Myocyte (in vitro differentiated cells): ENCODE results near the gene CCDC137. TPM values are rescaled to one million over a fixed set of nuclear protein-coding genes. Genes with fewer than 3 reads are reported as not detected.
A peak's percentile ranks its signal among the peaks of the same experiment; 100 is the strongest.

Experiments used
- DNase-seq: peaks from one replicate; pipeline ENCODE4 v3.0.0-alpha.2; 2012; ENCODE audit warnings: low read depth
- total RNA-seq: library from RNA; depleted of rRNA; stranded (reverse); fragments of >200 nt; gene quantifications from 2 replicates; pipeline ENCODE4 v1.2.3, GENCODE V29; 2014

Gene CCDC137
- total RNA-seq, 1 donor from 2014 or later: 16.5 TPM

DNA sequence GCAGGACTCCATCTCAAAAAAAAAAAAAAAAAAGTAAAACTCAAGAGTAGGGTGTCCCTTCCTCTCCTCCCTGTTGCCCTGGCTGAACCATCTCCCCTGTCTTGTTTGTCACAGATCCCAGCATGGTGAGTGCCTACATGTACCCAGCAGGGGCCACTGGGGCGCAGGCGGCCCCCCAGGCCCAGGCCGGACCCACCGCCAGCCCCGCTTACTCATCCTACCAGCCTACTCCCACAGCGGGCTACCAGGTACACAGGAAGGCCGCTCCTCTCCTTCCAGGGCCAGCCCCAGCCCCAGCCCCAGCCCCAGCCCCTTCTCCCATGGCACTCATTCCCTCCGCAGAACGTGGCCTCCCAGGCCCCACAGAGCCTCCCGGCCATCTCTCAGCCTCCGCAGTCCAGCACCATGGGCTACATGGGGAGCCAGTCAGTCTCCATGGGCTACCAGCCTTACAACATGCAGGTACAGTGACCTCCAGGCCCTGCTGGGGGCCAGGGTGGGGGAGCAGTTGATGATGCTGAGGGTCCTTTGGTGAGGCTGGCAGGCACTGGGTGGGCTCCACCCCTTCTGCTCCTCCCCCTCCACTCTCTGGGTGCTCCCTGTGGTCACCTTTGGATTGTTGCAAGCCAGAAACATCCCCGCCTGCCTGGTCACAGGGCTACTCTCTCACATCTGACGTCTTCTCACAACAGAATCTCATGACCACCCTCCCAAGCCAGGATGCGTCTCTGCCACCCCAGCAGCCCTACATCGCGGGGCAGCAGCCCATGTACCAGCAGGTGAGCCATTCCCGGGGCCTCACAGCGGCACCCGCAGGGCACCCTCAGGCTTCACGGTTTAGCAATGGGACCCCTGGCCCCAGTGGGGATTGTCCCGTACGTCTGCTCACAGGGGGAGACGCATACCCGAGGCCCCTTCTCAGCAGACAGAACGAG, 34.1 kb downstream of the CCDC137 start:
- DNase-seq: no peak

DNA sequence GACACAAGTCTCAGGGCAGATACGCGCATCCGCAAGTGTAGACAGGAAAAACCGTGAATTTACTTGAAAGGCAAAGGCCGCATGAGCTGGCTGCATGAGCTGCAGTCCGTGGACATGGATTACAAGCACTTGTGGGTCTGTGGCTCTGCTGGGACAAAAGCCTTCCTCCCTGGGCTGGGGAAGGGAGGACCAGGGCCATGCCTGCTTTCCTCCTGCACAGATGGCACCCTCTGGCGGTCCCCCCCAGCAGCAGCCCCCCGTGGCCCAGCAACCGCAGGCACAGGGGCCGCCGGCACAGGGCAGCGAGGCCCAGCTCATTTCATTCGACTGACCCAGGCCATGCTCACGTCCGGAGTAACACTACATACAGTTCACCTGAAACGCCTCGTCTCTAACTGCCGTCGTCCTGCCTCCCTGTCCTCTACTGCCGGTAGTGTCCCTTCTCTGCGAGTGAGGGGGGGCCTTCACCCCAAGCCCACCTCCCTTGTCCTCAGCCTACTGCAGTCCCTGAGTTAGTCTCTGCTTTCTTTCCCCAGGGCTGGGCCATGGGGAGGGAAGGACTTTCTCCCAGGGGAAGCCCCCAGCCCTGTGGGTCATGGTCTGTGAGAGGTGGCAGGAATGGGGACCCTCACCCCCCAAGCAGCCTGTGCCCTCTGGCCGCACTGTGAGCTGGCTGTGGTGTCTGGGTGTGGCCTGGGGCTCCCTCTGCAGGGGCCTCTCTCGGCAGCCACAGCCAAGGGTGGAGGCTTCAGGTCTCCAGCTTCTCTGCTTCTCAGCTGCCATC, 34.9 kb downstream of the CCDC137 start:
- no peak for DNase-seq

DNA sequence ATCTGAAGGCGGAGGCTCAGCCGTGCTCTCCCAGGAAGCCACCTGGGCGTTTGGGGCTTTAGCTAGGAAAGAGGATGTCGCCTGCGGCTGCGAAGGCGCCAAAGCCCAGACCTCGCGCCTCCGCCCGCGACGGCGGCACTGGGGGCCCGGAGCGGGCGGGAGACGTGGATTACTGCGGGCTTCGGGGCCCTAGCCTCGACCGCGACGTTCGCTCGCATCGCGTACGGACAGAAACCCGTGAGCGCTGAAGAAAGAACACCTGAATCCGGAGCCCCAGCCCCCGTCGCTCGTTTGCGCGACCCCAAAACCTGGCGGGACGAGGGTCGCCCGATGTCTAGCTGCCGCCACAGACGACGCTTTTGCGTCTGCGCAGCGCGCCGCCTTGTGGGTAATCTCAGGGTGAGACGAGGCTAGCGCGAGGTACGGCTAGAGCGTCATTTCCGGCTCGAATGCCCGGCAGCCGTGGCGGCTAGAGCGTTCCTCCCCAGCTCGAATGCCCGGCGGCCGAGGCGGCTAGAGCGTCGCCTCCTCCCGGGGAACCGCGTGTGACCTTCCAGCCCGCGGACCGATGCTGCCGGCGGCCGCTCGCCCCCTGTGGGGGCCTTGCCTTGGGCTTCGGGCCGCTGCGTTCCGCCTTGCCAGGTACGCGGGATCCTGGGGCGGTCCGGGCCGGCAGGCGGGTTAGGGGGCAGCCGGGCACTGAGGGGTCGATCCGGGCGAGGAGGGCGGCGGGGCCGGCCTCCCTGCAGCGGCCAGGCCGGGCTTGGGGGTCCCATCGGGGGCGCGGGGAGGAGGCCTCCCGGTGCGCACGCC, 36.6 kb downstream of the CCDC137 start, which contains the start of gene MRPL12:
MRPL12 (plus strand) TSS at position 434 of the 813 bp plus-strand sequence; CDS start at position 569, 135 bp downstream.
- peak; percentile 95 for DNase-seq

DNA sequence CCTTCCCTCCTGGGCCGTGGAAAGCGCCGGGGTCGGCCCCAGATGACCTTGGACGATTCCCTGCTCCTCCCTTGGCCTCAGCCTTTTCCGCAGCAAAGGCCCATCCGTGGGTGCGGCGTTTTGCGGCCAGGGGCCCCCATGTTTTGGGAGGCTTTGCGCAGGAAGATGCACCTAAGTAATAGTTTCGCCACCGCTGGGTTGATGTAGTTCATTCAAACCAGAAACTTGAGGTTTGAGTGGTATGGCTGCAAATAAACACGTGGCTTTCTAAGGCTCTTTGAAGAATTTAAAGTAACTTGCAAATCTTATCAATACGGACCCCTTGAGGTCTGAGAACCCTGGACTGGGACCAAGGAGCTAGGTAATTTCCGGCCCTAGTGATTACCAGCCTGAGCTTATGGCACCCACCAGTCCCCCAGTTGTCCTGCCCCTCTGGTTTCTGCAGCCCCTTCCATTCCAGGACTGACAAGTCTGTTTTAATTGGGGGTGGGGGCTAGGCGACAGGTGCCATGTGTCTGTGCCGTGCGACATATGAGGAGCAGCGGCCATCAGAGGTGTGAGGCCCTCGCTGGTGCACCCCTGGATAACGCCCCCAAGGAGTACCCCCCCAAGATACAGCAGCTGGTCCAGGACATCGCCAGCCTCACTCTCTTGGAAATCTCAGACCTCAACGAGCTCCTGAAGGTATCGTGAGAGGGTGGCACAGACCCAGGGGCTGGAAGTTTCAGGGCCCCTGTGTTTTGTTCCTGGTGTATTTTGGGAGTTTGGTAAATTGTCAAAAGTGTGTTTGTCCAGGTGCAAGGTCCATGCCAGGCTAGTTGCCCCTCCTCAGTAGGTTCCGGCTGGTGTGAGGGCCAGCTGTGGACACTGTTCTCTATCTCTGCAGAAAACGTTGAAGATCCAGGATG, 37.5 kb downstream of the CCDC137 start:
- no peak for DNase-seq

DNA sequence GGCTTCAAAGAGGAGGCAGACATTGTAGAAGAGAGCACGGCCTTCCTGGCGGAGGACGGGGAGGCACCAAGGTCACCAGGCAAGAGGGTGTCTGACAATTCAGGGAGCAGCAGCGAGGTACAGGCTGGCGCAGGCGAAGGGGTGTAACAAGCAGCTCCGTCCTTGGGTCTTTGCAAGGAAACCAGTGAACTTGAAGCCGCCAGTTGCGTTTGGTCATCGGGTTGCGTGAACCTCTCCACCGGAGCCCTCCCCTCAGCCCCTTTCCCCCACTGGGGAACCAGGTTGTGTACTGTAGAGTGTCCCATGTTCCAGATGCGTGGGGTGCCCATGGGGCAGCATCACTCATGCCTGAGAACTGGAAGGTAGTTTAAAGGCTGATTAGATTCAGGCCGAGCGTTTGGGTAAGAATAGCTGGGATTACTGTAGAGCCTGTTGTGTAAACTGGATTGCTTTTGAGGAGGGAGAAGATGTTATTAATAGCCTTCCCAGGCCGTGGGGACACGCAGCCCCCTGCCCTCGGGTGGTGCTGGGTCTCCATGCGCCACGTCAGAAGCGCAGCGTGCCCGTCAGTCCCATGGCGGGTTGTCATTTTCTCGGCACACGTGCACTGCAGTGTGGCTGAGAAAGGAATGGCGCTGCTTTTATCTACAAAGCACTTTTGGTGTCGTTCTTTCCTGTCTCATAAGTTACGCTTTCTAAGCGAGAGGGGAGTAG, 39.1 kb downstream of the CCDC137 start:
- DNase-seq: no peak

DNA sequence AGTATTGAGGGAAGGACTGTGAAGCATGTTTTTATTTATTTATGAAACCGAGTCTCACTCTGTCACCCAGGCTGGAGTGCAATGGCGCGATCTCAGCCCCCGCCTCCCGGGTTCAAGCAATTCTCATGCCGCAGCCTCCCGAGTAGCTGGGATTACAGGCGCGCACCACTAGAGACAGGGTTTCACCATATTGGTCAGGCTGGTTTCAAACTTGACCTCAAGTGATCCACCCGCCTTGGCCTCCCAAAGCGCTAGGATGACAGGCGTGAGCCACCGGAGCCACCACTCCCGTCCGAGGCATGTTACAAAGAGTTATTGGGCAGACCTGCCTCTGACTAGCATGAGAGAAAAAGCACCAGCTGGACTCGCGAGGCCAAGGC, 39.7 kb downstream of the CCDC137 start:
- DNase-seq: no peak

DNA sequence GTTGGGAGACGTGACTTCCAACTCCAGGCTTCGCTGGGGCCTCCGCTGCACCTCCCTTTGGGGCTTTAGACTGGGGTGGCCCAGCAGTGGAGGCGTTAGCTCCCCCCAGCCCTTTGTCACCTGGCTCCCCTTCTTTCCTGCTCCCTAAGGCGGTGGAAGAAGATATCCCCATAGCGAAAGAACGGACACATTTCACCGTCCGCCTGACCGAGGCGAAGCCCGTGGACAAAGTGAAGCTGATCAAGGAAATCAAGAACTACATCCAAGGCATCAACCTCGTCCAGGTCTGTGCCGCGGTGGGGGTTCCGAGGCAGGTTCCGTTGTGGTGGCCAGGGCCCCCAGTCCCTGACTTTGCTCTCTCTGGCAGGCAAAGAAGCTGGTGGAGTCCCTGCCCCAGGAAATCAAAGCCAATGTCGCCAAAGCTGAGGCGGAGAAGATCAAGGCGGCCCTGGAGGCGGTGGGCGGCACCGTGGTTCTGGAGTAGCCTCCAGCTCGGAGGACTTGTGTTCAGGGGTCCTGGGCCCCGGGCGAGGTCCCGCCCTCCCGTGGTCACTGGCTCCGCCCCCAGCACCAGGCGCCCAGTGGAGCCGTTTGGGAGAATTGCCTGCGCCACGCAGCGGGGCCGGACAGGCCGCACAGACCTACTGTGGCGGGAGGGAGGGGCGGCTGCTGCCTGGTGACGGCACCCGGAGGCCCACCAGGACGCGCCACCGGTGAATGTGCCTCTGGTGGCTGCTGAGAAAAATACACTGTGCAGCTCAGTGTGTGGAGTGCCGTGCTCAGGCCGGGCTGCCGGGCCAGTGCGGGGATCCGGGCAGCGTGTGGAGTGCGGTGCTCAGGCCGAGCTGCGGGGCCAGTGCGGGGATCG, 40.5 kb downstream of the CCDC137 start:
- DNase-seq: no peak

DNA sequence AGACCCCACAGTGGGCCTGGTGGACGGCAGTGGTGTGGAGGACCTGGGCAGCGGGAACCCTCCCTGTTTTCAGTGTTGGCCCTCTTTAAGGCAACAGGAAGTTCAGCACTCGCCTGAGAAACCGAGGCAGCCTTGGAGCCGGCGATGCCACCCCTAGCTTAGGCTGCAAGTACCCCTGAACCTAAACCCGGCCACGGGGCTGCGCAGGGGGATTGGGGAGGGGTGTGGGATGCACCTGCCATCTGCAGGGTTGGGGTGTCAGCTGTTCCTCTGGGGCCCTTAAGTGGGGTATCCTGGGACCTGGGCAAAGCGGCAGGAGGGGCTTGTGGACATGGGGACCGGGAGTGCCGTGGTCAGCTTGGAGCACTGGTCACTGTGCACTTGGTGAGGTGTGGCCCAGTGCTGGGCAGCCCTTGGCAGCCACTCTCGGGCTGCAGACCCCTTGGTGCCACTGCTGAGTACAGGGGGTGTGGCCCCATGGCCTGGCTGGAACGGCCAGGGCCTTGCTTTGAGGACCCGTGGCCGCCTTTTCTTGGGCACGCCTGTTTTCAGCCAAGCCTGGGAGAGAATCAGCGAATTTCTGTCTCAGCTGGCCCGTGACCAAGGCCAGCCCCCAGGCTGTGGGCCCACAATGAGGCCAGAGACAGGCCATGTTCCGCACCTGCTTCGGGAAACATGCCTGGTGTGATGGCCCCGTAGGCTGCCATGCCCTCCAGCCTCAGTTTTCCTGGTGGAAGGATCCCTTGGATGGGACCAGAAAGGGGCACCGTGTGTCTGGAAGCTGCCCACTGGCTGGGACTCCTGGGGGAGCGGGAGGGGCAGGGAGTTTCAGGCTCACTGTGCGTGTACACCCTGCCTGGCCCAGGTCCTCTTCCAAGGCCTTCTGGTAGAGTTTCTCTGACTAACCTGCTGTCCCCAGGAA, 41.4 kb downstream of the CCDC137 start:
- no peak for DNase-seq

DNA sequence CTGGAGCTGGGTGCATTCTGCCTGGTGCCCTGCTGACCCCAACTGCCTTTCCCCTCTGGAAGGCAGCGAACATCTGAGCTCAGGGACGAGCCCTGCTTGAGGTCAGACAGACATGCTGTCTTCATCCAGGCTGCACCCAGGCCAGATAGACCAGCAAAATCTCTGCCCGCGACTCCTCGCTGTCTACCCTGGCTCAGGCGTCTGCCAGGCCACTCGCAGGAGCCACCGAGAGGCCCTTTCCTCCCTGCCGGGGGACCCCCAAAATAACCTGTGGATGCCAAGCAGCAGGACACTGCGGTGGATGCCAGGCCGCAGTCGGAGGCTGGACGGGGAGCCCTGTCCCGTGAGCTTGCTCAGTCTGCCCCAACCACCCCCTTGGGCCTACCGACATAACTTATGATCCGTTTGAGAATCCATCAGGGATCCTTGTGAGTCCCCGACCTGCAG, 42.2 kb downstream of the CCDC137 start:
- DNase-seq: no peak

DNA sequence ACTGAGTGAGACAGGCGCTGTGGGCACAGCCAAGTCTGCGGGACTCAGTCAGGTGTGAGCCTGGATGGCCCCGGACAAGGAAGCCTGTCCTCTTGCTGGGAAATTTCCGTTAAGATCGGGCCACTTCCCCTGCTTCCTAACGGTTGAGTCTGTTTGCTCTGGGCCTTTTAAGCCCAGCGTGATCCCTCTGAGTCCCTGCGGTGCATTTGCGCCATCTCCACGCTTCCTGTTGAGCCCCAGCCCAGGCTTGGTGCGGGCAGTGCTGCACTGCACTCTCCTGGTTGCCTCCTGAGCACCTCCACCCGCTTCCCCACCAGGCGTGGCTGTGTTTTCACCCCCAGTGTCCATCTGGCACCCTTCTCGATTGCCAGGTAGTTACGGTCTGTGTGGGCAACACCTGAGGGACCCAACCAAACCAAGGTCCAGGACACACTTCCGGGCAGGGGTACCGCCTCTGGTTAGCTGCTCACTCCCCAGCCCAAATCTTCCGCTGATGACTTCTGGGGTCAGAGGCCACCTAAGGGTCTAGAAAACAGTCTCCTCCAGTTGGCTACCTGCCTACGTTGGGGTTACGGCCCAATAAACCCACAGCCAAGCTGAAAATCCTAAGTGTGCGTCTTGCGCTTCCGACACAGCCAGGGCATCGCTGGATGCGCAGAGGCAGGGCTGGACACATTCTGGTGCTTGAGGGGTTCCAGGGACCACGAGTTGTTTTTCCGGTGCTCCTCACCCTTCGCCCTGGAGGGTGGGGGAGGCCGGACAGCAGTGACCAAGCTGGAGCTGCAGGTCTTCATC, 44.2 kb downstream of the CCDC137 start:
- DNase-seq: no peak

DNA sequence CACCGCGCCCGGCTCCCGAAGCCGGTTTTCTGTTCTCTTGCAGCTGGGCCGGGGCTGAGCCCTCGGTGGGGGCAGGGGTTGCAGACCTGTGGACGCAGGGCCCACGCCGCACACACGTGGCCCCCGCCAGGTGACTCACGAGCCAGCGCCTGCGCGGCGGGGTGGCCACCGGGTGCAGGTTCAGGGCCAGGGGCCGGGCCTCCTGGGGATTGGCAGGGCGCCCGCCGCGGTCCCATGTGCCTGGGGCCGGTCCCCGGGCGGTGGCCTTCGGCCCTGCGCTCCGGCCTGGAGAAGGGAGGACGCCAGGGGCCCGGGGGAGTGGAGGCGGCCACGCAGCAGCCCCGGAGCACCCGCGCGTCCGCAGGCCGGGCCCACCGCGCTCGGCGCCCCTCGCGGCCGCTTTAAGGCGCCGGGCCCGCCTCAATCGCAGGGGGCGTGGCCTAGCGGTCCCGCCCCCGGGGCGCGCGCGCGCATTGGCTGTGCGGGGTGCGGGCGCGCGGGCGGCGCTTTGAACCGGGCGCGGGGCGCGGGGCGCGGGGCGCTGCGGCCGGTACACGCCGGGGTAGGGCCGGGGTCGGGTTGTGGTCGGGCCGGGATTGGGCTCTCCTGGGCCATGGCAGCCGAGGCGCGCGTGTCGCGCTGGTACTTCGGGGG, 45.4 kb downstream of the CCDC137 start, which contains the start of gene SLC25A10:
SLC25A10 (plus strand) TSS at position 471 of the 654 bp plus-strand sequence; CDS start at position 614, 143 bp downstream.
- DNase-seq: peak; percentile 77

DNA sequence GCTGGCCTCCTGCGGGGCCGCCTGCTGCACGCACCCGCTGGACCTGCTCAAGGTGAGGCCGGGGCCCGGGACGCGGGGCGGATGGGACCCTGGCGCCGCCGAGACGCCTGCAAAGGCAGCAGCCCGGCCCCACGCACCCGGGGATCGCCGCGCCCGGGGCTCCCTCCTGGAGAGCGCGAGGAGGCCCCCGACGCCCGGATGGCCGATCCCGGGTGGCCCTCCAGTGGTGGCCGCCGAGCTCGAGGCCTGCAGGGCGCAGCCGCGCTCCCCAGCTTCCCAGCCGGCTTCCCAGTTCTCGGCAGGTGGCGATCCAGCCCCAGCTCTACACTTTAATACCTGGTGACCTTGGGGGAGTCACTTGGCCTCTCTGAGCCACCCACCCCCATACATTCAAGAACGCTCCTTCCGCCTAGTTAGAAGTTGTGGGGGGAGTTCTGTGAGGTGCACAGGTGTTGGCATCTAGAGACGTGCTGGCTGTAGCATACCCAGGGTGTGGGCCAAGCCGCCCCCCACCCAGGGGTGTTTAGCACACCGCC, 46.0 kb downstream of the CCDC137 start:
- peak; percentile 57 for DNase-seq

DNA sequence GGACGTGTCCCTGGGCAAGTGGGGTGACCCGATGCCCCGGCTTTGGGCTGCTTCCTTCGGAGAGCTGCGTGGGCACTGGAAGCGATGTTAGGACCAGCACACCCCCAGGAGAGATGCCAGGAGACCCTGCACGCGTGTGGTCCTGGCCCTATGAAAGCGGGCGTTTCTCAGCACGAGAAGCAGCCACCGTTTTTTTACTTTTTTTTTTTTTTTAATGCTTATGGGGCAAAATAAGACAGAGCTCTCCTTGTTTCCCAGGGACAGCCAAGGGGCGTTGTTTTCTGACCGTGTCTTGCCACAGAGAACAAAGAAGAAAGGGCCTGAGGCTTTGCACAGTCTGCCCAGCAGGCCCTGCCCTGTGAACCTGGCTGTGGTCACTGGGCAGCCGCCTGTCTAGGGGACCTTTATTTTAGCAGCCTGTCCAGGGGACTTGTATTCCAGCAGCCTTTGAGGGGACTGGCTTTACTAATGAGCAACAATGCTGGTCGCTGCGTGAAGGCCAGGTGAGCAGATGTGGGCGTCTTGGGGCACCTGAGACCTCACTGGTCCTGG, 46.5 kb downstream of the CCDC137 start:
- no peak for DNase-seq

DNA sequence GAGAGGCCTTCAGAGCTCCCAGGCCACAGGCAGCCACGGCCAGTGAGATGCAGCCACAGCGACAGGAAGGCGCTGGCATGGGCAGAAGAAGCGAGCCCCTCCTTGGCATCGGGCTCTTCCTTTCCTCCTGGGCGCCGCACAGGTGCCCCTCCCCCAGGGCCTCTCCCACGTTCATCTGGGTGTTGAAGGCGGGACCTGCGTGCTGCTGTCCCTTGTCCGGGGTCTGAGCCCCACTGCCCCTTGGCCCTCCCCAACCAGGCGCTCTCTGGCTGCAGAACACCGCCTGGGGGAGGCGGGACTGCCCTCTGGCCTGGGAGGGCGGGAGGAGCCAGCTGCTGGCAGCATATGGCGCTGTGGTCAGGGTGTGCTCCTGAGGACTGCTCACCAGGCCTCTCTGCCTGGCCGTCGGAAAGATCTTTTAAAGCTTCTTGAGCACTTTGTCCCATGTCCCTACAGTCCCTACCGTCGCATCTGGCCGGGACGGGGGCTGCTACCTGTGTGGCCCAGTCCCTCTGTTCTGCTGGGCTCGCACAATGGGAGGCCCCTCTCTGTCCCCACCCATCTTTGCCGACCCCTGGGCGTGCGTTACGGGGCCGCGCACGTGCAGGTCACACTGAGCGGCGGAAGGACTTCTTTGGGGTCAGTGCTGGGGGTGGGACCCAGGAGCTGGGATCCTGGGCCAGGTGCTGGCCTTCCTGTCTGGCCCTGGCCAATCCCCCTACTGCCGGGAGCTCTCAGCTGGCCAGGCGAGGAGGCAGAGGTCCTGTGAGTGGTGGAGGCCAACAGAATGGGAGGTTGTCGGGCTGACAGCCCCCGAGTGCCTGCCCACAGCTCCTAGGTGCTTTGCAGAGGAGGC, 47.2 kb downstream of the CCDC137 start:
- DNase-seq: peak; percentile 46
